T1000 (cell line): ENCODE measurements around the gene CTRL.

Experiments
- DNase-seq: peaks from one replicate; lab custom pipeline; 2025; ENCODE audit warnings: mixed read lengths; lab: John Stamatoyannopoulos, UW

CTRL gene

DNA sequence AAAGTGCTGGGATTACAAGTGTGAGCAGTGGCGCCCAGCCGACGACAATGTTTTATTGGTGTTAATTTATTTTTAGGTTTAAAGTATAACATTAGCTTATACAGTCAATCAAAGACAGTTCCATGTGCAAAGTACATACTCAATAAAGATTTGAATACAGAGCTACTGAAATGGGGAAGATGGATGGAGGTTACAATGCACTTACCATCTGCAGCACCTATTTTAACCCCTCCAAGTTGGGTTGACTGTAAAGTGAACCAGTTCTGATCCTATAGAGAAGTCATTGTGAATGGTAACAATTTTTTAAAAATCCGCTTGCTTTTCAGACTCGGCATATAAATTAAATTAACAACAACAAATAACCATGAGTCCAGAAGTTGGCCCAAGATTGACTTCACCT is 39.3 kb downstream of the CTRL start:
- no peak for DNase-seq

DNA sequence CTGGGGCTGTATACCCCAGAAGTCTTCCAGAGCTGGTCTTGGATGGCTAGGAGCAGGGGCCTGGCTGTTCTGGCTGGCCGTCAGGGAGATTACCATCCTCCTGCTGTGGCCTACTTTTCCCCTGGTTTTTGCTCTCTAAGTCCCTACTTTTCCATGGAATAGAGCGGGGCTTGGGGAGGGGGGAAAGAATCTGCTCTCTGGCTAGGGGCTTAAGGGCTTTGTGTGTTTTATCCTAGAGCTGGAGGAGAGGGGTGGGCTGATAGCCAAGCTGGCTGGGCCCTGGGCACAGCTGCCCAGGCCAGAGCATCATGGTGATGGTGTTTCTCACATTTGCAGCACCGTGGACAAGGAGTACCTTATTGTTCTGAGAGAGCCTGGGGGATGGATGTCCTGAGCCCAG is 43.3 kb downstream of the CTRL start:
- no peak for DNase-seq

DNA sequence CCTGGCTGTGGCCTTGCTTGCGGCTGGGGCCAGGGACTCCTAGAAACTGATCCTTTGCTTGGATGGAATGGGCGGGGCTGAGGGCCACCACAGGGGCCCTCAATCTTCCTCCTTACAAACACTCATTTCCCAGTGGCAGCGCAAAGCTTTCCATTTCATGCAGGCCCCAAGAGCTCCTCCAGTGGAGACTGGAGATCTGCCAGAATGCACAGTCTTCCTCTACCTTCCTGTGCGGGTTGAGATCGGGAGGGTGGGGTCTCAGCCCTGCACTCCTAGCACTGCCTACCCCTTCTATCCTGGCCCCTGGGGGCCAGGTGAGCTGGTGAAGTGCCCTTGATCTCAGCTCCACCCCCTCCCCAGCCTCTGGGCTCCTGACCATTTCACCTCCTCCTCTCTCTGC is 45.3 kb downstream of the CTRL start:
- no peak for DNase-seq

DNA sequence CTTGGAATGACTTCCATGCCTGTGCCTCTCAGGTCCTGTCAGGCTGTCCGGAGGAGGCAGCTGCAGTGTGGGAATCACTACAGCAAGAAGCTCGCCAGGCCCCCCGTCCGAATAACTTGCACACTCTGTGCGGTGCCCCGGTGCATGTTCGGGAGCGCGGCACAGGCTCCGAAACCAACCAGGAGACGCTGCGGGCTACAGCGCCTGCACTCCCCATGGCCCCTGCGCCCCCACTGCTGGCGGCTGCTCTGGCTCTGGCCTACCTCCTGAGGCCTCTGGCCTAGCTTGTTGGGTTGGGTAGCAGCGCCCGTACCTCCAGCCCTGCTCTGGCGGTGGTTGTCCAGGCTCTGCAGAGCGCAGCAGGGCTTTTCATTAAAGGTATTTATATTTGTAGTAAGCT is 45.7 kb downstream of the CTRL start:
- no peak for DNase-seq

DNA sequence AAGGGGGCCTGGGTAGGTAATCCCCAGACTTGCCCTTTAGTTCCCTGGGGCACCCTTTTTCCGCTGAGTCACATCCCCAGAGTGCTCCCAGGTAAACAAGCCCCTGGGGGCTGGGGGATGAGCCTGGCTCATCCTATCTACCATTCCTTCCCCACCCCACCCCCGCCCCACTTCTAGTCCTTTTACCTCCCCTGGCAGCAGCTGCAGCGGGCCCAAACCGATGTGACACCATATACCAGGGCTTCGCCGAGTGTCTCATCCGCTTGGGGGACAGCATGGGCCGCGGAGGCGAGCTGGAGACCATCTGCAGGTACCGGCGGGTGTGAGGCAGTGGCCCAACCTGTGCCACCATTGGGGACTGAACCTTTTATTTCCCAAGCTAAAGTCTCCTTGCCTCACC is 46.1 kb downstream of the CTRL start:
- DNase-seq, result no peak

DNA sequence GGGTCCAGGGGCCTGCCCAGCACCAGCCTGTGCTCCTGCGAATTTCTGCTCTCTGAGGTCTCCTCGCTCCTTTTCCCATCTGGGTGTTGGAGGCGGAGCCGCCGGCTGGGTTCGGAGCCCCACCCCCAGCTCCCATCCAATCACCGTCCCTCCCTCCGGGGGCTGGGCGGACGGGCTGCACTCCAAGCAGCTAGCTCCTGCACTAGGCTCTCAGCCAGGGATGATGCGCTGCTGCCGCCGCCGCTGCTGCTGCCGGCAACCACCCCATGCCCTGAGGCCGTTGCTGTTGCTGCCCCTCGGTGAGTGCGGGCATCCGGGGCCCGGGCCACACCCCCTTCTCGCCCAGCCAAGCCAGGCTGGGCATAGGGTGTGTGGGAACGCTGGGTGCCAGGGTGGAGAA is 47.0 kb downstream of the CTRL start, which contains the start of gene NRN1L:
Gene NRN1L (plus strand): TSS at position 202 of the 400 bp plus-strand sequence. CDS start 19 bp downstream, at position 221.
- peak; percentile 88 for DNase-seq

DNA sequence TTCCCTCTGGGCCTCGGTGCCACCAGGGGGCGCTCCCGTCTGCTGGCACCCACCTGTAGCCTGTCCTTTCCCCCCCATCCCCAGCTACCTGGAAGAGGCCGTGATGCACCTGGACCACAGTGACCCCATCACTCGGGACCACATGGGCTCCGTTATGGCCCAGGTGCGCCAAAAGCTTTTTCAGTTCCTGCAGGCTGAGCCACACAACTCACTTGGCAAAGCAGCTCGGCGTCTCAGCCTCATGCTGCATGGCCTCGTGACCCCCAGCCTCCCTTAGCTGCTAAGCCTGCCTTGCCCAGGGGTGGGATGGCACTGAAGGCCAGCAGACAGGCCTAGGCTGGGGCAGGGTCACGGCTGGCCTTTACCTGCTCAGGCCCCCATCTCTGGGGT is 47.8 kb downstream of the CTRL start:
- DNase-seq, result no peak

DNA sequence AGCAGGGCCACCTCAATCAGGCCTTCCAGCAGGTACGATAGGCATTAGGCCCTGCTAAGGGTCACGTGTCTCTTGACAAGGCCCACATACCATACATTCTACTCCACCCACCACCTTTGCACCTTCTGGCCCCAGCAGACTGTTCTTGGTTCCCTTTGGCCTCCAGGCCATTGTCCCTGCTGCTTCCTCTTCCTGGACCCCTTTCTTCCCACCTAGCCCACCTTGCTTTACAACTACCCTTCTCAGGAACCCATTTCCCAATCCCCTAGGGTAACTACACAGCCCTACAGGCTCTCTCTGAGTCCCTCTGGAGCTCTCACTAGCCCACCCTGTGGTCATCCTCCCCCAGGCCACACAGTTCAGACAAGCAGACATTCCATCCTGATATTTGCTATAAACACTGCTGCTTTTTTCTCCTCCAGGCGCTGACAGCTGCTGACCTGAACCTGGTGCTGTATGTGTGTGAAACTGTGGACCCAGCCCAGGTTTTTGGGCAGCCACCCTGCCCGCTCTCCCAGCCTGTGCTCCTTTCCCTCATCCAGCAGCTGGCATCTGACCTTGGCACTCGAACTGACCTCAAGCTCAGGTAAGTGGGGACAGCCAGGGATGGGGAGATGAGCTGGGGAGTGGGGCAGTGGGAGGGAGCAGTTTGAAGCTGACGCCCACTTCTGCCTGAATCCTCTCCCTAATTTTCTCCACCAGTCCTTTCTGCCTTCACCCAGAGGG is 48.4 kb downstream of the CTRL start:
- DNase-seq, result no peak

DNA sequence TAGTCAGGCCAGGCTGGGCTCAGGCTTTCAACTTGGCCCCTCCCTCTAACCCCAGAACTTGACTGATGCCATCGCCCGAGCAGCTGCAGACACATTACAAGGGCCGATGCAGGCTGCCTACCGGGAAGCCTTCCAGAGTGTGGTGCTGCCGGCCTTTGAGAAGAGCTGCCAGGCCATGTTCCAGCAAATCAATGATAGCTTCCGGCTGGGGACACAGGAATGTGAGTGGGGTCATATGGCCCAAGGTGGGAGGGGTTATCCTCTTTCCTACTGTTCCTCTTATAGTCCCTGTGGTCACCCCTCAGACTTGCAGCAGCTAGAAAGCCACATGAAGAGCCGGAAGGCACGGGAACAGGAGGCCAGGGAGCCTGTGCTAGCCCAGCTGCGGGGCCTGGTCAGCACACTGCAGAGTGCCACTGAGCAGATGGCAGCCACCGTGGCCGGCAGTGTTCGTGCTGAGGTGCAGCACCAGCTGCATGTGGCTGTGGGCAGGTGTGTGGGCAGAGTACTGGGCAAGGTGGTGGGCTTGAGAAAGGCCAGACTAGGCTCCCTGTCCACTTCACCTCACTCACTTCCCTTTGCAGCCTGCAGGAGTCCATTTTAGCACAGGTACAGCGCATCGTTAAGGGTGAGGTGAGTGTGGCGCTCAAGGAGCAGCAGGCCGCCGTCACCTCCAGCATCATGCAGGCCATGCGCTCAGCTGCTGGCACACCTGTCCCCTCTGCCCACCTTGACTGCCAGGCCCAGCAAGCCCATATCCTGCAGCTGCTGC is 49.1 kb downstream of the CTRL start:
- no peak for DNase-seq

DNA sequence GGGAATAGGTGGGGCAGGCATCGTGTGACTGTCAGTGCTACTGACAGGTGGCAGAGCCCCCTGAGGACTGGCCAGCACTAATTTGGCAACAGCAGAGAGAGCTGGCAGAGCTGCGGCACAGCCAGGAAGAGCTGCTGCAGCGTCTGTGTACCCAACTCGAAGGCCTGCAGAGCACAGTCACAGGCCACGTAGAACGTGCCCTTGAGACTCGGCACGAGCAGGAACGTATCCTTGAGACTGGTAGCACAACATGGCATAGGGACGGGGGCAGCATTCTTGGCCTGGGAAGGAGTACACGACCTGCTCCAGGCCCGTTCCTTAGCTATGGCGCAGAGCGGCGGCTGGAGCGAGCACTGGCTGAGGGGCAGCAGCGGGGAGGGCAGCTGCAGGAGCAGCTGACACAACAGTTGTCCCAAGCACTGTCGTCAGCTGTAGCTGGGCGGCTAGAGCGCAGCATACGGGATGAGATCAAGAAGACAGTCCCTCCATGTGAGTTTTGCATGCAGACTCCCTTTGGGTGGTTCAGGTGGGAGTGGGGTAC is 50.0 kb downstream of the CTRL start:
- DNase-seq, result no peak

DNA sequence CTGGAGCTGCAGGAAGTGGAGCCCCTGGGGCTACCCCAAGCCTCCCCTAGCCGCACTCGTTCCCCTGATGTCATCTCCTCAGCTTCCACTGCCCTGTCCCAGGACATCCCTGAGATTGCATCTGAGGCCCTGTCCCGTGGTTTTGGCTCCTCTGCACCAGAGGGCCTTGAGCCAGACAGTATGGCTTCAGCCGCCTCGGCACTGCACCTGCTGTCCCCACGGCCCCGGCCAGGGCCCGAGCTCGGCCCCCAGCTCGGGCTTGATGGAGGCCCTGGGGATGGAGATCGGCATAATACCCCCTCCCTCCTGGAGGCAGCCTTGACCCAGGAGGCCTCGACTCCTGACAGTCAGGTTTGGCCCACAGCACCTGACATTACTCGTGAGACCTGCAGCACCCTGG is 51.1 kb downstream of the CTRL start:
- no peak for DNase-seq

DNA sequence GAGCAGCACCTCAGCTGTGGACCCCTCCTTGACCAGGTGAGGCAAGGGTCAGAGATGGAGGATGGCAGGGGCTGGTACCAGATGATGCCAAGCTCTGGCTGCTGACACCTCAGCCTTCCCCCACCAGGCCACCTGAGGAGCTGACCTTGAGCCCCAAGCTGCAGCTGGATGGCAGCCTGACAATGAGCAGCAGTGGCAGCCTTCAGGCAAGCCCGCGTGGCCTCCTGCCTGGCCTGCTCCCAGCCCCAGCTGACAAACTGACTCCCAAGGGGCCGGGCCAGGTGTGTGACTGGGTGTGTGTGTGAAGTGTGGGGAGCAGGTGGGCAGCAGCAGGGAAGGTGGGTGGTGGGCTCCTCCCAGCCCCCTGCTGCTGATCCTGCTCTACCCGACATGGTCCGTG is 51.7 kb downstream of the CTRL start:
- DNase-seq, result no peak
